CMK (cell line): ENCODE measurements around the gene UBLCP1.
"Not testable (repeated sequence)": the region's sequence is repeated elsewhere in the genome, so short reads cannot be mapped to it uniquely, and the experiment has no call there.

Experiments used
- DNase-seq: peaks from one replicate; pipeline ENCODE4 v3.0.0-alpha.2; 2010; ENCODE audit warnings: low read depth

Gene UBLCP1

GRCh38 chr5:159262859-159263568, at the start of gene UBLCP1:
Gene UBLCP1, plus strand, starts transcription at chr5:159263290. Its CDS starts 5,626 bp downstream, at chr5:159268916.
- peak; percentile 70 for DNase-seq

- no peak for DNase-seq
Observed at GRCh38 chr5:159214486-159215271, 48.4 kb upstream of the UBLCP1 start.

GRCh38 chr5:159215886-159216285, 47.2 kb upstream of the UBLCP1 start:
- no peak for DNase-seq

- DNase-seq, result no peak
Observed at GRCh38 chr5:159216454-159216853, 46.6 kb upstream of the UBLCP1 start.

- DNase-seq, result no peak
Observed at GRCh38 chr5:159217236-159217635, 45.9 kb upstream of the UBLCP1 start.

DNA sequence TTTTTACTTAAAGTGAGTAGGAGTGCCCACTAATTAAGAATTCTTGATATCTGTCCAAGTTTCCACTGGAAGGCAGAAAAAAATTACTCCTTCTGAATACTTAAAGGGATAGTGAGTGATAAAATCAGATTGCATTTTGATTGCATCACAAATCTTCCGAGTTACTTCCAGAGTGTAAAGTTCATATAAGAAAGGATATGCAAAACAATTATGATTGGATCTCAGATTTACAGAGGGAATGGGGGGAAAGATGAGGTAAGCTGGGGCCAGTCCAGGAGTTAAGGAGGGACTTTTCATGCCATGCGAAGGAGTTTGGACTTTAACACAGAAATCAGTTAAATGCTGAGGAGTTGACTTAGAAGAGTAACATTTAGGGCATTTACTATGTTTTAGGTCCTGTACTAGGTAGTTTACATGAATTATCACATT, 44.5 kb upstream of the UBLCP1 start:
- no peak for DNase-seq

- DNase-seq, result no peak
Observed at GRCh38 chr5:159220206-159220605, 42.9 kb upstream of the UBLCP1 start.

GRCh38 chr5:159223469-159223868, 39.6 kb upstream of the UBLCP1 start:
- DNase-seq, result no peak

- DNase-seq, result no peak
Observed at GRCh38 chr5:159224471-159224870, 38.6 kb upstream of the UBLCP1 start.

DNA sequence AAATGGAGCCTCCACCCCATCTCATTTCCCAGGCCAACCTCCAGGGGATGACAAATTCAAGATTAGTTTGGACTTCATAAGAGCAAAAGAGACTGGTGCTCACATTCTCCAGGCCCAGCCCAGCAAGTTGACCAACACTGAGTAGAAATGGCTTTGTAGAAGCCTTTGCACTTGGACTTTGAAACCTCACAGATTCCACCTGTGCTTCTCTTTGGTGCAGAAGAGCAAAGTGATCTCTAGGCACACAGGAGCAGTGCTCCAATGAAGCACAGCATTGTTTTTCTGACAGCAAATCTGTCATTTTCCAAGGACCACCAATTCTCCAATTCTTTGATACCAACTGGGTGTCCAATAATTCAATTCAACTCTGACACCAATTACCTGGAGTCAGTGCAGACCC, 36.6 kb upstream of the UBLCP1 start:
- DNase-seq, result no peak

- no peak for DNase-seq
Observed at GRCh38 chr5:159227452-159227851, 35.6 kb upstream of the UBLCP1 start.

GRCh38 chr5:159228097-159228496, 35.0 kb upstream of the UBLCP1 start:
- DNase-seq, result not testable (repeated sequence)

DNA sequence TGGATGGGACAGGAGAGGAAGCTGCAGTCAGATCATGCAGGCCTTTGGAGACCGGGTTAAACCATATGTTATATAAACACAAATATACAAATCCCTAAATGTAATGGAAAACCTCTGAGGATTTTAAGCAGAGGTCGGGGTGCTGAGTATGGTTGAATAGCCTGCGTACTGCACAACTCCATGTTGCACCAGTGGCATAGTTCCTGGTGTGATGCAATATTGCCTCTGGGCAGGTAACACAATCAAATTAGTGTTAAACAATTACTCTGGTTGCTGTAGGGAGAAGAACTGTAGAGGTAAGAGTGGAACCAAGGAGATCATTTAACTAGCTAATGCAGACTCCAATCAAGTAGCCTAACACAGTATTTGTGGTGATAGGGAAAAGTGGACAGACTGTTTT, 32.4 kb upstream of the UBLCP1 start:
- no peak for DNase-seq

DNA sequence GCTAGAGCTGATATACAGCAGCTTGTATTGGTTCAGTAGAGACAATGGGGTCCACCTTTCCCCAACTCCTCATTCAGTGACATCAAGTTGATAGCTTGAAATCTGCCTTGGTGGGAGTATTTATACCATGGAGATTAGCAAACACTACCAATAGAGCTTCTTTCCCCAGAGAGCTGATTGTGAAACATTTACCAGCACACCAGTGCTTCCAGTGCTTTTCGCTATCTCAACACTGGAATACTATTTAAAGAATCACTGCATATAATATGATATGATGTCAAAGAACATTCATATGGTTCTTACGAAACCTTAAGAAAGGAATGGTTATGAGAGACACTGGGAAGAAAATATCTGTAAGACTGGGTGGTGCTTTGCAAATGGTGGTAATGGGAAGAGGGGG, 31.9 kb upstream of the UBLCP1 start:
- DNase-seq, result no peak

GRCh38 chr5:159235871-159236520, 27.1 kb upstream of the UBLCP1 start:
- not testable (repeated sequence) for DNase-seq

DNA sequence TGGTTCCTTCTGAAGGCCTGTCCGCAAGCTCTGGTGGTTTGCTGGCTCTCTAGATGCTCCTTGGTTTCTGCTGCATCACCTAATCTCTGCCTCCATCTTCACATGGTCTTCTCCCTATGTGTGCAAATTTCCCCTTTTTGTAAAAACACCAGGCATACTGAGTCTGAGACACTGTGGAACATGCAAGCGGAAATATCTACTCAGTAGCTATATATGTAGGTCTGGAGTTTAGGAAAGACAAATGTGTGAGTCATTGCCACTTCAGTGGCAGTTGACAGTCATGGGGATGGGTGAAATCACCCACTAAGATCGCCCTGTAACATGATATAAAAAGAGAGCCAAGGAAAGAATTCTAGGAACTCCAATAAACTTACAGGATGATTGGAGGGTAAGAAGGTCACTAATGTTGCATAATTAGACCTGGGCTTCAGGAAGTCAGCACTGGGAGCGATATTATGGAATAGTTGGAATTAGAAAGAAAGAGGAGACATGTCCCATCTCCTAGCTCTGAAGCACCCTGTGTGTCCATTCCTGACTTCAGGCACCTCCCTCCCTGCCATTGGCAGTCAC, 22.7 kb upstream of the UBLCP1 start:
- no peak for DNase-seq

DNA sequence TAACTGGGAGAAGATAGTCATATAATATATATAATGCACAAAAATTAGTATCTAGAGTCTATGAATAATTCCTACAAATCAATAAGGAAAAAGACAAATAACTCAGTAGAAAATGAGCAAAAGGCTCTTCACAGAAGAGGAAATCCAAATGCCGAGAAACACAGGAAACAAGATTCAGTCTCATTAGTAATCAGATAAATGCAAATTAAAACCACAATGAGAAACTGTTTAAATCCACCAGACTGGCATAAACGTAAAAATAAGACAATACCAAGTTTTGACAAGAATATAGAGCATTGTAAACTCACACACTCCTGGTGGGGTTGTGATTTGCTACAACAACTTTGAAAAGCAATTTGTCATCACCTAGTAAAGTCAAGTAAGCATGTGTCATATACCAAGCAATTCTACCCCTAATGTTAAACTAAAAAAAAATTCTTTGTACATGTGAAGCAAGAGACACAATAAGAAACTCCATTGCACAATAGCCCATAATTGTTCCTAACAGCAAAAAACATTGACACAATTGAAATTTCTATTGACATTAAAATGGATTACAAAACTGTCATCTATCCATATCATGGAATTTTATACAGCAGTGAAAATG, 21.0 kb upstream of the UBLCP1 start:
- DNase-seq, result no peak

DNA sequence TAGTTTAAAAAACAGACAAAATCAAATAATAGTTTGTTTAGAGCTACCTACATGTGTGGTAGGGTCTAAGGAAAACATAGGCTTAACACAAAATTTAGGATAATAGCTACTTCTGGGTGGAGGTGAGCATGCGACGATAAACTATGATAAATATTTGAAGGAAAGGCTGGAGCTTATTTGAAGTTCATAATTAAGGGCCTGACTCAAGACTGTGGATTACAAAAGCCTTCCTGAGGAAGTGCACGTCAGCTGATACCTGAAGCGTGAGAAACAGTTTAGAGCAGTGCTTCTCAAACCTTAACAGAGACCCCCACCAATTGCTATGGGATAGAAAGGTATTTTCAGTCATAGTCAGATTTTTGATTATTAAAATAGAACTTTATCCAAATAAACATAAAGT, 20.4 kb upstream of the UBLCP1 start:
- no peak for DNase-seq

DNA sequence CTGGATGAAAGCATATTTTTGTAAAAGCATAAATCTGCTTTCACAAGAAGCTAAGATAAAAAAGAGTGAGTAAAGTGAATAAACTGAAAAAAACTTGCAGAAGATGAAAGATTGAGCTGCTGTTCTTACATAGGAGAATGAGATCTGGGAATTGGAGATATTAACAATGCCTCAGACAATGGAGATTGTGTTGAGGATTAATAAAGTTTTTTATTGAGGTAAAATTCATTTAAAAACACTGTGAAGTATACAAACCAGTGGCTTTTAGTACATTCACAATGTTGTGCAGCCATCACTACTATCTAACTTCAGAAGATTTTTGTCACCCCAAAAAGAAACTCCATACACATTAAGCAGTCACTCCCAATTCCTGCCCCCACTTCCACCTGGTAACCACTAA, 19.7 kb upstream of the UBLCP1 start:
- no peak for DNase-seq

DNA sequence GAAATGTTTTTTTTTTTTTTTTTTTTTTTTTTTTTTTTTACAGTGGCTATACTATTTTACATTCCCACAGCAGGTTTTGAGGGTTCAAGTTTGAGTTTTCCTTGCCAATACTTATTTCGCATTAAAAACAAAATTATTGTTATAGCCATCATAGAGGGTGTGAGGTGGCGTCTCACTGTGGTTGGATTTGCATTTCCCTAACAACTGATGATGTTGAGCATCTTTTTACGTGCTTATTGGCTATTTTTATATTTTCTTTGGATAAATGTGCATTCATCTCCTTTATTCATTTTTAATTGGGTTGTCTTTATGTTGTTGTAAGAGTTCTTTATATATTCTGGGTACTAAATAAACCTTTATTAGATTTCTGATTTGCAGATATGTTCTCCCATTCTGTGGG, 18.9 kb upstream of the UBLCP1 start:
- no peak for DNase-seq

GRCh38 chr5:159244890-159245289, 18.2 kb upstream of the UBLCP1 start:
- no peak for DNase-seq

DNA sequence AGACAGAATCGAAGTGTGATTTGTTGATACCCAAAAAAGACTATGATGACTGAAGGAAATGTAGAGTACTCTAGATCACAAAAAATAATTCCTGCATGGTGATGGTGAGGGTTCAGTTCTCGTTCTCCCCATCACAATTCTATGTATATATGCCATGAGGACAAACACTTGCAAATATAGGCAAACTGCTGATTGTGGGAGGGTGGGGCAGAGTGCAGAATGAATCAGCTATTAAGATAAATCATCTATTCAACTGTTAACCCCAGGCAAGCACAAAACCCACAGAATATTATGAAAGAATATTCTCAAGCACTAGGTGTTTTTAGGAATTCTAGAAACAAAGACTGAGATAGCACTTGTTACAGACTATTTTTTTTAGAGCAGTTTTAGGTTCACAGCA, 13.9 kb upstream of the UBLCP1 start:
- no peak for DNase-seq
